ENCODE measurements around the gene NEK7.

GRCh38 chr1:198254948-198255347 is 98.2 kb downstream of the NEK7 start:
- TF ChIP-seq, protein P1, sequence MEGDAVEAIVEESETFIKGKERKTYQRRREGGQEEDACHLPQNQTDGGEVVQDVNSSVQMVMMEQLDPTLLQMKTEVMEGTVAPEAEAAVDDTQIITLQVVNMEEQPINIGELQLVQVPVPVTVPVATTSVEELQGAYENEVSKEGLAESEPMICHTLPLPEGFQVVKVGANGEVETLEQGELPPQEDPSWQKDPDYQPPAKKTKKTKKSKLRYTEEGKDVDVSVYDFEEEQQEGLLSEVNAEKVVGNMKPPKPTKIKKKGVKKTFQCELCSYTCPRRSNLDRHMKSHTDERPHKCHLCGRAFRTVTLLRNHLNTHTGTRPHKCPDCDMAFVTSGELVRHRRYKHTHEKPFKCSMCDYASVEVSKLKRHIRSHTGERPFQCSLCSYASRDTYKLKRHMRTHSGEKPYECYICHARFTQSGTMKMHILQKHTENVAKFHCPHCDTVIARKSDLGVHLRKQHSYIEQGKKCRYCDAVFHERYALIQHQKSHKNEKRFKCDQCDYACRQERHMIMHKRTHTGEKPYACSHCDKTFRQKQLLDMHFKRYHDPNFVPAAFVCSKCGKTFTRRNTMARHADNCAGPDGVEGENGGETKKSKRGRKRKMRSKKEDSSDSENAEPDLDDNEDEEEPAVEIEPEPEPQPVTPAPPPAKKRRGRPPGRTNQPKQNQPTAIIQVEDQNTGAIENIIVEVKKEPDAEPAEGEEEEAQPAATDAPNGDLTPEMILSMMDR (conservative IDR thresholded peaks at IDR 0.05; ENCODE audit: low read depth, low read length): no peak
- TF ChIP-seq, protein P2, sequence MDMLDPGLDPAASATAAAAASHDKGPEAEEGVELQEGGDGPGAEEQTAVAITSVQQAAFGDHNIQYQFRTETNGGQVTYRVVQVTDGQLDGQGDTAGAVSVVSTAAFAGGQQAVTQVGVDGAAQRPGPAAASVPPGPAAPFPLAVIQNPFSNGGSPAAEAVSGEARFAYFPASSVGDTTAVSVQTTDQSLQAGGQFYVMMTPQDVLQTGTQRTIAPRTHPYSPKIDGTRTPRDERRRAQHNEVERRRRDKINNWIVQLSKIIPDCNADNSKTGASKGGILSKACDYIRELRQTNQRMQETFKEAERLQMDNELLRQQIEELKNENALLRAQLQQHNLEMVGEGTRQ (IDR thresholded peaks at IDR 0.05; ENCODE audit: low read depth, low read length): no peak
- TF ChIP-seq POLR2A (IDR thresholded peaks at IDR 0.05; ENCODE audit: low read depth, low read length) (no peak), RAD21 (IDR thresholded peaks at IDR 0.05; ENCODE audit: low read length) (no peak), CEBPB (IDR thresholded peaks at IDR 0.05; ENCODE audit: low read depth, low read length) (no peak), MAFK (IDR thresholded peaks at IDR 0.05; ENCODE audit: low read depth, low read length) (no peak), SMC3 (IDR thresholded peaks at IDR 0.05; ENCODE audit: low read depth, low read length) (no peak), NFE2L2 (IDR thresholded peaks at IDR 0.05; ENCODE audit: low read depth, low read length) (no peak), RFX5 (IDR thresholded peaks at IDR 0.05; ENCODE audit: low read depth, low read length) (no peak), RCOR1 (IDR thresholded peaks at IDR 0.05; ENCODE audit: insufficient replicate concordance, low read length) (no peak), MAZ (IDR thresholded peaks at IDR 0.05; ENCODE audit: borderline replicate concordance, low read depth, low read length) (no peak), MXI1 (IDR thresholded peaks at IDR 0.05; ENCODE audit: borderline replicate concordance, low read depth, low read length) (no peak), FOS (IDR thresholded peaks at IDR 0.05; ENCODE audit: low read depth, low read length) (no peak)
